Frontal cortex (tissue), 4 donors: ENCODE results near the gene BTG3. TPM values are rescaled to one million over a fixed set of nuclear protein-coding genes. Genes with fewer than 3 reads are reported as not detected.

Source experiments
- DNase-seq, 2 donors: peaks; one replicate each; pipeline ENCODE4 v3.0.0; 2012; ENCODE audit warnings: low spot score in 2 of 2
- FAIRE-seq: peaks from 2 replicates; lab custom pipeline; 2012; peaks lifted over from hg19 to GRCh38; lab: Jason Lieb, UNC
- total RNA-seq: library from RNA; depleted of rRNA; stranded (reverse); fragments of >200 nt; gene quantifications from one replicate; pipeline ENCODE4 v1.2.3, GENCODE V29; 2014
- donor health status: control.
- donor health status: control.
- donor health status: control.

The BTG3 gene
- total RNA-seq, 1 donor from 2014 or later, result 20.8 TPM

DNA sequence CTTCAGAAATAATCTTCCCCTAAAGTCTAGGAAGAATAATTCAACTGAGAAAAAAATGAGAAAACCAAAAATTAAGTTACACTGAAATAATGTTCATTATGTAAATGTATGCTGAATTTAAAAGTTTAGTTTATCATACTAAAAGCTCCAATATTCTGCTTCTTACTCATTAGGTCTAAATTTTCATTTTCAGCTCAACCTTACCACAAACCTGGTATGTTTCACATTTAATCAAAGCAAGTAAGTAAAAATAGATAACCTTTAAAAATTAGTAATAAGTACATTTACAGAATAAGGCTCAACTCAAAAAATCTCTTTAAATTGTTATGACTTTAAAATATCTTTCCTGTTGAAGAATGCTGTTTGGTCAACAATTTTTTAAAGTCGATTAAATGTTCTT is 15.0 kb downstream of the BTG3 start:
- peak; percentile 23 for FAIRE-seq
- no peak for DNase-seq

DNA sequence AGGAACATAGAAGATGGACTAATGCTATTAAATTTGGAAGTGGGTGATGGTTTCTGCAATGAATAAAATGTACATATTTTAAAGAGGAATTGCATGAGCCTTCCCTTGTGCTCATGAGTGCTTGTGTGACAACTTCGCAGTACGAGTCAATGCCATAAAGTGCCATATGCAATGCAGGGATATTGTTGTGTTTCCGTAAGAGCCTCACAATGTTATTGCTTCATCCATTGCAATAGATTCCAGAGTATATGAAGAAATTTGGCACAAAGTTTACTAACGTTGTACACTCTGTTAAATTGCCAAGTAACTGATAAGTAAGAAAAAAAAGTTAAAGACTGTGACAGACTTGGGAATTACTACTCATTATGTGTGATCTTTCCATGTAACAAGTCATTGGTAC is 22.3 kb downstream of the BTG3 start:
- FAIRE-seq, result no peak

DNA sequence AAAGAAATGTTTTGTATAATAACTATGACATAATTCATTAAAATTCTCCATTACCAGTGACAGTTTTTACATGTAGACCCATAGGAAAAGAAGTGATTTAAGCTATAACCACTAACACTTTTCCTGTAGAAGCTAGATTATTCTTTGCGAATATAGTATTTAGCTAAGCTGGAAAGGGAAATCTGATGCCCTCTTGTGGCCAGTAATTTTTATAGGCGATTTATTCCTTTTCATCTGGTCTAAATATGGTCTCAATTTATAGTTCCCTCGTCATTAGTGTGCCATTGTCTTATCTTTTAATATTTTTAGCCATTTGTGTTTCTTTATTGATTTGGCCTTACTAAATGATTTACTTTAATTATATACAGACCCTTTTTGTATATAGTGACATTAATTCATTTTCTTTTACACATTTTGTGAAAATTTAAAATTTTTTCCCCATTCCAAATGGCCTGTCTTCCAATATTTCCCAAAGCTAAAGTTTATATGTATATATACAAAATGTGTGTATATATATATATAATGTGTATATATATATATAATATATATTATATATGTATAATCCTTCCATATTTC is 26.7 kb downstream of the BTG3 start:
- DNase-seq (peak; percentile 22 to 39), FAIRE-seq (peak; percentile 86)

More for the DNA sequence above, 22.3 kb downstream of the BTG3 start:
- no peak for DNase-seq

DNA sequence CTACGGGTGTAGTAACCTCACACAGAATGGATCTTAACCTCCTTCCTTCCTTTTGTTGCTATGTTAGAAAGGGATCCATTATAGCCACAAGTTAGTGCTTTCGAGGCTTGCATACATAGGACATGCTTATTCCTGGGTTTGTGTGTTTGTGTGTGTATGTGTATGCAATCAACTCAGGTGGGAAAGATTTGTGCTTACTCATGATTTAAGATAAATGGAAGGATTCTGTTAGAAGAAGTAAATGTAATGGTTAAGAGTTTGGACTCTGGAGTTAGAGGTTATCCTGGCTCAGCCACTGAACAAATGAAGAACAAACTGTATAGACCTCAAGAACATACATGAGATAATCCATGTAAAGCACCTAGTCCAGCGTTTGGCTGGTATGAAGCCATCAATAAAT is 28.8 kb downstream of the BTG3 start:
- DNase-seq (no peak), FAIRE-seq (no peak)

DNA sequence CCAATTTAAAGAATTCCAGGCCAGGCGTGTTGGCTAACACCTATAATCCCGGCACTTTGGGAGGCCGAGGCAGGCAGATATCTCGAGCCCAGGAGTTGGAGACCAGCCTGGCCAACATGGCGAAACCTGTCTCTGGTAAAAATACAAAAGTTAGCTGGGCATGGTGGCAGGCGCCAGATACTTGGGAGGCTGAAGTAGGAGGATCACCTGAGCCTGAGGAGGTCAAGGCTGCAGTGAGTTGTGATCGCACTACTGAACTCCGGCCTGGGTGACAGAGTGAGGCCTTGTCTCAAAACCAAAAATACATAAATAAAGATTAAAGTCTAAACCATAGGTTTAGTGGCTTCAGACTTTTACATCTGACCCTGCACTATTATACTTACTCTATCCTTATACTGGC is 32.4 kb downstream of the BTG3 start:
- no peak for FAIRE-seq

DNA sequence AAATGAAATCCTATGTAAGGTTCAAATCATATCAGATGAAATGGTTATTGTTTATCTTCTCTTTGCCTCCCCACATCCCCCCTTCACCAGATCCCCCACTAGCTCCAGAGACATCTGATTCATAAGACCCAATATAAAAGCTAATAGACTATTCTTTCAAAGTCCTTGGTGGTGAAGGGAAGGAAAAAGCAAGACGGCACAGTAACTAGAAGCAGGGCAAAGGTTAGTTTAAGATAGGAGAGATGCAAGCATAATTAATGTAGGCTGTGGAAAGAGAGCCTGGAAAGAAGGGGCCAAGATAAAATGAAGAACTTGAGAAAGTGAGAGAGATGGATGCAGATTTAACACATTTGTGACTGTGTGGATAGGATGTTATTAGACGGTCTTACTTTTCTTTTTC is 33.8 kb downstream of the BTG3 start:
- DNase-seq, result no peak
- FAIRE-seq, result no peak

More for the DNA sequence above, 32.4 kb downstream of the BTG3 start:
- no peak for DNase-seq

DNA sequence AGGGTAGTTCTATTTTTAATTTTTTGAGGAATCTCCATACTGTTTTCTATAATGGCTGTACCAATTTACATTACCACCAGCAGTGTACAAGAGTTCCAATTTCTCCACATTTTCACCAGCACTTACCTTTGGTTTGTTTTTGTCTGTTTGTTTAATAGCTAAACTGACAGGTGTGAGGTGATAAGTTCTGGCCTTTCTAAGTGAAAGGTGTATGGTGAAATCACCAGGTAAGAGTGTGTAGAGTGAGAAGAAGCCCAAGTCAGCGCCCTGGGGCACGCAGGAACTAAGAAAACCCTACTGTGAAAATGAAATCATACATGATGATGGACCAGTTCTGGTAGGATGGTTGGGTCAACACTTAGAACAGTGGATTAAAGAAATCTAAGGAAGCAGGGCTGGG is 34.5 kb downstream of the BTG3 start:
- DNase-seq (no peak), FAIRE-seq (no peak)

DNA sequence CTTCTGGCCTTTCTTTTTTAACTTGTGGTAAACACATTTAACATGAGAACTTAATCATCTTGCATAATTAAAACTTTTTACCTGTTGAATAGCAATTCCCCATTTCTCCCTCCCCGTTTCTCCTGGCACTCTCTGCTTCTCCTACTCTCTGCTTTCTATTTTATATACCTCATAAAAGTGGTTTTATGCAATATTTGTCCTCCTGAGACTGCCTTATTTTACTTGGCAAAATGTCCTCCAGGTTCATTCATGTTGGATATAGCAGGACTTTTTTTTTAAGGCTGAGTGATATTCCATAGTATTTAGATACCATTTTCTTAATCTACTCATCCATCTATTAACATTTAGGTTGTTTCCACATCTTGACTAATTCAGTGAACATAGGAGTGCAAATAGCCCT is 35.0 kb downstream of the BTG3 start:
- FAIRE-seq, result no peak
- DNase-seq, result no peak

DNA sequence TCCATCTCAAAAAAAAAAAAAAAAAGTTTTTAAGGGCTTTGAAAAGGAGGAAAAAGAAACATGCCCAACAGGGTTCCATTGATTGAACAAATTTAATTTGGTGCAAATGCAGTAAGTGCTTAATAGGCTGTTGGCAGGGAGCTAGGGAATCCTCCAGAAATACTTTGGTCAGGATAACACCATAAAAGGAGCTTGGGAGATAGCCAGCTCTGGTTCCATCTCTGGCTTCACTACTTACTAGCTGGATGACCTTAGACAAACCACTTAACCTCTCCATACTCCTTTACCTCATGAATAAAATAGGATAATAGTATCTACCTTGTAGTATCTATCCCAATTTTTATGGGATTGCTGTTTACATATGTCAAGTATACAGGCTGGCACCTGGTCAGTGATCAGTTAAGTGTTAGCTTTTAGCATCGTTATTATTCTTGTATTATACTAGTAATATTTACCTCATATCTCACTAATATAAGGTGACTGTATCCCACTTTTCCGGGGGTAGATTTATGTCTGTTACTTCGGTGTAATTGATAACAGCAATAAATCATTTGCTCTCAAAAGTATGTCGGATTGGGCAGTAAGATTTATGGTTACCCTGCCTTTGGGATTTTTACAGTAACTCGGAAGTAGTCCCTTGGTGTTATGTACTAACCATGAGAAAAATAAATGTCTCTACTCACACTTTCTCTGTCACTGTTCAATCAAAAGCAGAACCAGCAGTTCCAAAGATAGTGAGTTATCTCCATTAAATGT is 36.4 kb downstream of the BTG3 start:
- FAIRE-seq (no peak), DNase-seq (no peak)

DNA sequence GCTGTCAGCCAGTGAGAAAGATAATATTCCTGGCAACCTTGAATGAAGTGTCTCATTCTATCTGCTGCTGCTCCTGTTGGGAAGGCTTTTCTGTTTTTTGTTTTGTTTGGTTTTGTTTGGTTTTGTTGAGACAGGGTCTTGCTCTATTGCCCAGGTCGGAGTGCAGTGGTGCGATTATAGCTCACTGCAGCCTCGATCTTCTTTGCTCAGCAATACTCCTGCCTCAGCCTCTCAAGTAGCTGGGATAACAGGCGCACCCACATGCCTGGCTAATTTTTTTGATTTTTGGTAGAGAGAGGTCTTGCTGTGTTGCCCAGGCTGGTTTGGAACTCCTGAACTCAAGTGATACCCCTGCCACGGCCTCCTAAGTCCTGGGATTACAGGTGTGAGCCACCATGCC is 37.6 kb downstream of the BTG3 start:
- DNase-seq (no peak), FAIRE-seq (no peak)

DNA sequence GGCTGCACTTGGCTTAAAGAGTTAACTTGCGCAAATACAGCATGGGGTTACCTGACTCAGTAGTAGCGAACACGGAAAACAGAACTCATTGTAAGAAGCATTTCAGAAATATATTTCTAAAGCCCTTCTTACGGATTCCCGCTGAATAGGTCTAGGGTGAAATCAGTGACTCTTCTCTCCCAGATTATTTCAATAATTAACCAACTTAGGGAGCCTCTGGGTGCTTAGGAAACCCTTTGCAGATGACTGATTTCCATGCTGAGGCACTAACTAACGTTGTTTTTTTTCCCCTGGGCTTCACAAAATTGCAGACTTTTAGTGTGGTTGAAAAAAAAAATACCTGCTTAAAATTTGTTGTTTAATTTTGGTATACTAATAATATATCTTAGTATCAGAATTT is 40.3 kb downstream of the BTG3 start:
- no peak for FAIRE-seq
- DNase-seq, result no peak

DNA sequence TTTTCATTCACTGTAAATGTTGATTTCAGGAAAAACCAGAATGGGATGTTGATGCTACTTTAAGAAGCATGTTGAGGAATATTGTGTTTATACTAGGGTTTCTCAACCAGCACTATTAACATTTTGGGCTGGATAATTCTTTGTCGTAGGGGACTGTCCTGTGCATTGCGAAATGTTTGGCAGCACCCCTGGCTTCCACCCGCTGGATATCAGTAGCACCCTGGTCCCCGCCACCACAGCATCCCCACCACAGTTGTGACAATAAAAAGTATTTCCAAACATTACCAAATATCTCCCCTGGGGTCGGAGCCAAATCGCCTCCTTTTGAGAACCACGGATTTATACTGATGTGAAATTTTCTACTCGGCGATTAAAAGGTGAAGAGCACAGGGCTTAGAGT is 41.9 kb downstream of the BTG3 start:
- no peak for DNase-seq
- FAIRE-seq, result no peak

DNA sequence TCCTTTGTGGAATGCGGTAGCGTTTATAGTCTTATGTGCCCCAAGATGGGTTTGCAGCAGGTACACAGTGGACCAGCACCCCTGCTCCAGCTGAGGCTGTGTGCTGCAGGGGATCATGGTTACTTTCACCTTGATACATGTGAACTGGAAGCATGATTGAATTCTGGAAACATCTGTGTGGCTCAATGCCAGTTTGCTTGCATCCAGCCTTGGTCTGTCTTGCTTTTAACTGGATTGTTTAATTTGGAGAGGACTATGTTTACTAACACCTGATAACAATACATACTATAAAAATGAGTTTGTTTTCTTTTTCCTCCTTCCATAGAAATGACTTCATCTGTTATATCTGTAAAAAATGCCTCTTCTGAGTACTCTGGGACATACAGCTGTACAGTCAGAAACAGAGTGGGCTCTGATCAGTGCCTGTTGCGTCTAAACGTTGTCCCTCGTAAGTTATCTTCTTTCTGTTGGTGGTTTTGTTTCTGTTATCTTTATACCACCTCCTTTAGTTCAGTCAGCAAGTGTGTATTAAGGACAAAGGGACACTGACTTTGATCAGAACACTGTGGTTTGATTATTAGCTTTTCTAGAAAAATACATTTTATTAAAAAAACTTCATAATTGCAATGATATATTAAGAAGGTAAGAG is 52.2 kb downstream of the BTG3 start:
- FAIRE-seq, result no peak

DNA sequence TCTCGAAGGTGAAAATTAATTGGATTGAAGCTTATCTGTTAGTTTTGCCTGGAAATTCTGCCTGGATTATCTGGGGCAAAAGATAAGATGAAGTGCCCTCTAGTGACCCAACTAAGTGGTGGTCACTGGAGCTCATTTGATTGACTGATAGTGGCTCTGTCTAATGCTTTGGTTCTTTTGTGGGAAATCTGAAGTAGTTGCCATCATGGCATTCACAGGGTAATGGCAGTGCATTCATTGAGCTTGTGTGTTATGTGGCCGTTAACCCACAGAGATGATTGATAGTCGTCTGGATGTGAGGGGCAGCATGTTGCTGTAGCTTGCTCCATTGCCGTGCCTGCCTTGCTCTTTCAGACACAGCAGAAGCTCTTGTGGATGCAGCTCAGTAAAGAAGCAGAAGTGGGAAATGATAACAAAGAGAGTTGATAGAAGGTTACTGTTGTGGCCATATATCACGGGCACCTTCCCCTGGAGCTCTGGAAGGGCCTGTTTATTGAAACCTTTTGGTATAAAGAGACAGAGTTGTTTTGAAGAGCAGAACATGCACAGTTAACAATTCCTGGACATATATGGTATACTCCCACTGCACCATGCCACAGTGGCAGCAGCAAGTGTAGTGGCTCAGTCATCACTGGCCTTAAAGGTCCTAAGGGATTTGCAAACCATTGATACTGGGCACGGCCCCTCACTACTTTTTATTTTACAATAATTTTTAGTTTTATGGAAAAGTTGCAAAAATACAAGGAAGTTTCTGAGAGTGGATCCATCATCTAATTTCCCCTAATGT is 57.8 kb downstream of the BTG3 start:
- FAIRE-seq (peak; percentile 26), DNase-seq (peak; percentile 18 to 24)

More for the DNA sequence above, 52.2 kb downstream of the BTG3 start:
- no peak for DNase-seq

DNA sequence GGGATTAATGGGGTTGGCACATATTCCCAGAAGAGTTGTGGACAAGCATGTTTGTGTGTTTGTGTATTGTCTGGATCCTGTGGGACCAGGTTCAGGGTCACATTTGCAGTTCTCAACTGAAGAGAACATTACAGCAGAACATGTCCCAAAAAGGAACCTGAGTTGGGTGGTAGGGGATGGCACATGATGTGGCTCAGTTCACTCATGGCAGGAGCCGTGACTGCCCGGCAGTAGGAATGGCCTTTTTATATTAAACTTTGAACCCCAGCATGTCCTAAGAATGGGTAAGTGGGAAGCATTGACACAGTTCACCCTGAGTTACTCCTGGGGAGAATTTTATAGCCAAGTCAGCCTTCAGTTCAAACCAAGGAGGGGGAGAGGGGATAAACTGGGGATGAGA is 58.6 kb downstream of the BTG3 start:
- DNase-seq (no peak), FAIRE-seq (no peak)

DNA sequence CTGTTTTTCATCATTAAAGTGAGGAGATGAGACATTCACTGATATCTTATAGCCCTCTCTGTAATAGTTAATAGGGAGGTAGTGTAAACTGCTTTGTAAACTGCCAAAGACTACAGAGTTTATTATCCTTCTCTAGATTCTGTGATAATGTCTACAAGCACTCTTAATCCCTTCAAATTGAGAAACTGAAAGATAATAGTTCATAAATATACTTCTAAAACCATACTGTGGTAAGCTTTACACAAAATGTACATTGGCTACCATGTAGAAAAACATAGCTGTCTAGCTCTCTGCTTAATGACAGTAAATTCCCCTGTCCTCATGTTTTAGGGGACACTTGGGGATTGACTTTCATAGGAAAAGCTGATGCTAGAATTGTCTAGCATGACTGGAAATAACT is 60.3 kb downstream of the BTG3 start:
- DNase-seq (no peak), FAIRE-seq (no peak)

DNA sequence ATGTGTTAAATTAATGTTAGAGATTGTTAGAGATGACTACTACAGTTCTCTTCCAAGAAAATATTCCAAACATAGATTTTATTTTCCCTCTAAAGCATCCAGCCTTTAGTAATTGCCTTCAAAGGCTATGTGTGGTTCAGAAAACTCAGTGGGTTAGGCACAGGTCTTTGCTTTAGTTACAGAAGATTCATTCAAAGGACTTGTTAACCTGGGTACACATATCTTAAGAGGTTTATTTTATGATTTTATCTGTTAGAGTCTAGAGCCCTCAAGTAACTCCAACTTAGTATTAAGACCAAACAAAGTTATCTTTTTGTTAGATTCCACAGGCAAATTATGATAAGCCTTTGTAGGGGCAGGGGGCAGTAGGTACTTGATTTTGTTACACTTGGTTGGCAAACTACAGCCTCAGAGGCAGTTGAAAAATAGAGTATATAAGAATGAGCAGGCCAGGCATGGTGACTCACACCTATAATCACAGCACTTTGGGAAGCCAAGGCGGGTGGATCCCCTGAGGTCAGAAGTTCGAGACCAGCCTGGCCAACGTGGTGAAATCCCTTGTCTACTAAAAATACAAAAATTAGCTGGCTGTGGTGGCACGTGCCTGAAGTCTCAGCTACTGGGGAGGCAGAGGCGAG is 61.9 kb downstream of the BTG3 start:
- no peak for FAIRE-seq
- no peak for DNase-seq

DNA sequence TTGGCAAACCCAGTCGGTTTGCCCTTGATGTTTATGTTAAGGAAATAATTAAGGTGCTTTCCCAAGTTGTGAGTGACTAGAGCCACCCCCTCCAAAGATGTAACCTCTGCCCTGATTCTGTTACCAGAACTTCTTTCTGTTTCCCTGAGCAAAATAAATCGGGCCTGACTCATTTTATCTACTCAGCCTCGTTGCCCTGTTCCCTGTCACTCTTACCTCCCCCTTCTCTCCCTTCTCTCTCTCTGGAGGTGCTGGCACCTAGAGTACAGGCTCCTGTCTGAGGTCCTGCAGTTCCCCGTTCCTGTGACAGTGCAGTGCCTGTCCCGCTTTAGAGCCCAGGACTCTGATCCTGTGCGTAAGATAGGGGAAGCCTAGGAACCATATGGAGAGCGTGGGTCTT is 64.4 kb downstream of the BTG3 start:
- FAIRE-seq (no peak), DNase-seq (no peak)

DNA sequence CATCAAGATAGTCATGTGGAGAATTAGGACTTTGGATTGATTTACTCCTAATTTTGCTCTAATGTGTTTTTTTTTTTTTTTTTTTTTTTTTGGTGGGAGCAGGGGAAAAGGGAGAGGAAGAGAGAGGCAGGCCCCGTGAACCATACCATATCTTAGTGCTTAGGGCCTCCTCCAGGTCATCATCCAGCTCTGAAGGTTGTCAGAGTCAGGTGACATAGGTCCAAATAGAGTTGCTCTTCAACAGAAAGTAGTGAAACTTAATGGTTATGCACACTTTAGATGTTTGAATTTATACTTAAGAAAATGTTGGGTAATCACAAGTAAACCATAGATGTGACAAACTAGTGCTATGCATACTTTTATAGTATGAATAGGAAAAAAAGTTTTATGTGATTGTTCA is 67.7 kb downstream of the BTG3 start:
- DNase-seq (no peak), FAIRE-seq (no peak)
